A673 (cell line): ENCODE data around the gene GAL3ST2. TPM values are rescaled to one million over a fixed set of nuclear protein-coding genes. Genes with fewer than 3 reads are reported as not detected.
"Not testable (repeated sequence)": the region's sequence is repeated elsewhere in the genome, so short reads cannot be mapped to it uniquely, and the experiment has no call there.

Experiments used
- BruUV-seq: library from RNA; stranded (reverse); fragments of 400-500 nt; replicated peaks from 2 replicates; lab custom pipeline; 2021; lab: Mats Ljungman, UMichigan
- CTCF ChIA-PET: fragments of 300-600 bp; sonication (Branson Sonifier 250); formaldehyde crosslinking; loops from one replicate; lab custom pipeline; 2022; ENCODE audit warnings: antibody characterized with exemption; lab: Charles Lee
- POLR2A ChIA-PET: fragments of 300-600 bp; sonication (Branson Sonifier 250); formaldehyde crosslinking; loops from one replicate; lab custom pipeline; 2022; ENCODE audit warnings: antibody characterized with exemption; ENCODE audit not compliant: low non-redundant PET; lab: Charles Lee
- DNase-seq: peaks from one replicate; pipeline ENCODE4 v3.0.0-alpha.2; 2015; ENCODE audit warnings: low spot score
- H3K27ac ChIP-seq: fragments of 200-600 bp; sonication (generic); 2 replicates; pipeline ENCODE4 v1.5.1; 2016; ENCODE audit warnings: mixed run types, low read depth, mild to moderate bottlenecking, mixed read lengths, antibody characterized with exemption, low read length; ENCODE audit not compliant: poor library complexity, severe bottlenecking
- H3K27me3 ChIP-seq: fragments of 200-600 bp; sonication (generic); replicated peaks from 2 replicates; pipeline ENCODE4 v1.6.1; 2017; ENCODE audit warnings: mixed run types, low read depth, mild to moderate bottlenecking, mixed read lengths, antibody characterized with exemption, low read length; ENCODE audit not compliant: insufficient read depth, poor library complexity
- H3K36me3 ChIP-seq: fragments of 200-600 bp; sonication (generic); 2 replicates; pipeline ENCODE4 v1.6.1; 2016; ENCODE audit warnings: mixed run types, mild to moderate bottlenecking, mixed read lengths, antibody characterized with exemption, low read length; ENCODE audit not compliant: insufficient read depth, poor library complexity, severe bottlenecking
- H3K4me1 ChIP-seq: fragments of 200-600 bp; sonication (generic); 2 replicates; pipeline ENCODE4 v1.6.1; 2017; ENCODE audit warnings: mixed run types, mild to moderate bottlenecking, mixed read lengths, antibody characterized with exemption, low read length; ENCODE audit not compliant: insufficient read depth, poor library complexity, severe bottlenecking
- H3K4me3 ChIP-seq: fragments of 200-600 bp; sonication (generic); 2 replicates; pipeline ENCODE4 v1.5.1; 2016; ENCODE audit warnings: low read depth, mixed run types, mild to moderate bottlenecking, mixed read lengths, low read length; ENCODE audit not compliant: poor library complexity, severe bottlenecking
- H3K9me3 ChIP-seq: fragments of 200-600 bp; sonication (generic); 2 replicates; pipeline ENCODE4 v1.6.1; 2016; ENCODE audit warnings: mixed run types, low read depth, mild to moderate bottlenecking, mixed read lengths, antibody characterized with exemption, low read length; ENCODE audit not compliant: poor library complexity, severe bottlenecking
- EZH2 ChIP-seq: fragments of 200-600 bp; sonication (generic); IDR thresholded peaks from 2 replicates; pipeline ENCODE4 v1.6.1; 2017; ENCODE audit warnings: borderline replicate concordance, low read depth, mild to moderate bottlenecking, mixed read lengths, antibody characterized with exemption, low read length; ENCODE audit not compliant: poor library complexity, severe bottlenecking
- intact Hi-C: fragments of 100-400 bp; cut with micrococcal nuclease; formaldehyde crosslinking; loops from one replicate; pipeline ENCODE4 v1.10.0; 2022; ENCODE audit not compliant: unreplicated experiment
- total RNA-seq: library from RNA; stranded (reverse); gene quantifications from 2 replicates; pipeline ENCODE4 v1.2.3, GENCODE V29; 2021
- TF ChIP-seq, protein P1 (sequence below): fragments of 300-800, 200-600 bp; sonication (generic); conservative IDR thresholded peaks from 2 replicates; pipeline ENCODE4 v1.5.1; 2017; ENCODE audit warnings: low read depth, mild to moderate bottlenecking, antibody characterized with exemption, low read length, moderate library complexity, mixed read lengths

GAL3ST2 gene
- total RNA-seq, 1 experiment from 2014 or later, result 5.0 TPM

DNA sequence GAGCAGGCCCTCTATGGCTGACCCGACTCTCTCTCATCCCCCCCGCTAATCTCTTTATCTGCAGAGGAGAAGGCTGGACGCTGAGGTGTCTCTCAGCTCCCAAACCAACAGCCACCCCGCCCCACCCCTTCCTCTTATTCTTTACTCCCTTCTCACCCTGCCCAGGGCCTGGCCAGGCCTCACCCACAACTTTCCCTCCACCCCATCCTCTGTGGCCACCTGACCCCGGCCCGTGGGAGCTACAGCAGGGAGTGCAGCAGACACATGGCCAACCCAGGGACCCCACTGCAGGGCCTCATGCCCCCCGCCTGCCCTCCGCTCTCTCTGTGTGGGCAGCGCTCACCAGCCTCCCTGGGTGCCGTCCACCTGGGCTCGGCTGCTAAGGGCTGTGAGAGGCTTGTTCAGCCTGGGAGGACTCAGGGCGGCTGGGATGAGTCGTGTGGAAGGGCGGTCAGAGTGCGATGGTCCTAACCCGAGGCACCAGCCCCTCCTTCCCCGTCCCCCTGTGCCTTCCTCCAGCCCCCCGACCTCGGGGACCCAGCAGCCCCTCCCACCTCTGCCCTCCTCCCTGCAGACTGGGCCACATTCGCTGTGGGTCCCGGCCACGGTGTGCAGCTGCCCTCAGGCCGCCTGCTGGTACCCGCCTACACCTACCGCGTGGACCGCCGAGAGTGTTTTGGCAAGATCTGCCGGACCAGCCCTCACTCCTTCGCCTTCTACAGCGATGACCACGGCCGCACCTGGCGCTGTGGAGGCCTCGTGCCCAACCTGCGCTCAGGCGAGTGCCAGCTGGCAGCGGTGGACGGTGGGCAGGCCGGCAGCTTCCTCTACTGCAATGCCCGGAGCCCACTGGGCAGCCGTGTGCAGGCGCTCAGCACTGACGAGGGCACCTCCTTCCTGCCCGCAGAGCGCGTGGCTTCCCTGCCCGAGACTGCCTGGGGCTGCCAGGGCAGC is 39.1 kb downstream of the GAL3ST2 start:
- POLR2A ChIA-PET, result interaction anchor here (0.6 kb wide), 1 partner anchor 17 kb away, joined by 4 read pairs; no protein-coding TSS in a partner anchor
- TF ChIP-seq EZH2, result no peak
- TF ChIP-seq, protein P1, sequence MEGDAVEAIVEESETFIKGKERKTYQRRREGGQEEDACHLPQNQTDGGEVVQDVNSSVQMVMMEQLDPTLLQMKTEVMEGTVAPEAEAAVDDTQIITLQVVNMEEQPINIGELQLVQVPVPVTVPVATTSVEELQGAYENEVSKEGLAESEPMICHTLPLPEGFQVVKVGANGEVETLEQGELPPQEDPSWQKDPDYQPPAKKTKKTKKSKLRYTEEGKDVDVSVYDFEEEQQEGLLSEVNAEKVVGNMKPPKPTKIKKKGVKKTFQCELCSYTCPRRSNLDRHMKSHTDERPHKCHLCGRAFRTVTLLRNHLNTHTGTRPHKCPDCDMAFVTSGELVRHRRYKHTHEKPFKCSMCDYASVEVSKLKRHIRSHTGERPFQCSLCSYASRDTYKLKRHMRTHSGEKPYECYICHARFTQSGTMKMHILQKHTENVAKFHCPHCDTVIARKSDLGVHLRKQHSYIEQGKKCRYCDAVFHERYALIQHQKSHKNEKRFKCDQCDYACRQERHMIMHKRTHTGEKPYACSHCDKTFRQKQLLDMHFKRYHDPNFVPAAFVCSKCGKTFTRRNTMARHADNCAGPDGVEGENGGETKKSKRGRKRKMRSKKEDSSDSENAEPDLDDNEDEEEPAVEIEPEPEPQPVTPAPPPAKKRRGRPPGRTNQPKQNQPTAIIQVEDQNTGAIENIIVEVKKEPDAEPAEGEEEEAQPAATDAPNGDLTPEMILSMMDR, result no peak
- Histone ChIP-seq H3K9me3 (no peaks in the 10 kb centered on the region), H3K27ac (peak overlapping the region; percentile 100), H3K4me3 (no peak overlapping the region), H3K4me1 (peaks cover 60% of the 10 kb centered on the region), H3K36me3 (no peaks in the 10 kb centered on the region), H3K27me3 (no peaks in the 10 kb centered on the region)
- intact Hi-C loops, result no loop called here
- CTCF ChIA-PET, result no interaction called here
- no TSS peak for BruUV-seq
- DNase-seq, result no peak

DNA sequence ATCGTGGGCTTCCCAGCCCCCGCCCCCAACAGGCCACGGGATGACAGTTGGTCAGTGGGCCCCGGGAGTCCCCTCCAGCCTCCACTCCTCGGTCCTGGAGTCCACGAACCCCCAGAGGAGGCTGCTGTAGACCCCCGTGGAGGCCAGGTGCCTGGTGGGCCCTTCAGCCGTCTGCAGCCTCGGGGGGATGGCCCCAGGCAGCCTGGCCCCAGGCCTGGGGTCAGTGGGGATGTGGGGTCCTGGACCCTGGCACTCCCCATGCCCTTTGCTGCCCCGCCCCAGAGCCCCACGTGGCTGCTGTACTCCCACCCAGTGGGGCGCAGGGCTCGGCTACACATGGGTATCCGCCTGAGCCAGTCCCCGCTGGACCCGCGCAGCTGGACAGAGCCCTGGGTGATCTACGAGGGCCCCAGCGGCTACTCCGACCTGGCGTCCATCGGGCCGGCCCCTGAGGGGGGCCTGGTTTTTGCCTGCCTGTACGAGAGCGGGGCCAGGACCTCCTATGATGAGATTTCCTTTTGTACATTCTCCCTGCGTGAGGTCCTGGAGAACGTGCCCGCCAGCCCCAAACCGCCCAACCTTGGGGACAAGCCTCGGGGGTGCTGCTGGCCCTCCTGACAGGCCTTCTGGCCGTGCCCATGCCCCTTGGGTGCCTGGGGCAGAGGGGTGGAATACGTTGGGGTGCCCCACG is 40.0 kb downstream of the GAL3ST2 start:
- peaks cover 61% of the 10 kb centered on the region for H3K4me1 ChIP-seq
- intact Hi-C loops, result no loop called here
- H3K27me3 ChIP-seq, result no peaks in the 10 kb centered on the region
- TF ChIP-seq, protein P1, result no peak
- no peak for TF ChIP-seq EZH2
- peak overlapping the region; percentile 100 for H3K27ac ChIP-seq
- no peak overlapping the region for H3K4me3 ChIP-seq
- DNase-seq, result no peak
- CTCF ChIA-PET, result no interaction called here
- H3K9me3 ChIP-seq, result no peaks in the 10 kb centered on the region
- no TSS peak for BruUV-seq
- POLR2A ChIA-PET, result no interaction called here
- no peaks in the 10 kb centered on the region for H3K36me3 ChIP-seq

DNA sequence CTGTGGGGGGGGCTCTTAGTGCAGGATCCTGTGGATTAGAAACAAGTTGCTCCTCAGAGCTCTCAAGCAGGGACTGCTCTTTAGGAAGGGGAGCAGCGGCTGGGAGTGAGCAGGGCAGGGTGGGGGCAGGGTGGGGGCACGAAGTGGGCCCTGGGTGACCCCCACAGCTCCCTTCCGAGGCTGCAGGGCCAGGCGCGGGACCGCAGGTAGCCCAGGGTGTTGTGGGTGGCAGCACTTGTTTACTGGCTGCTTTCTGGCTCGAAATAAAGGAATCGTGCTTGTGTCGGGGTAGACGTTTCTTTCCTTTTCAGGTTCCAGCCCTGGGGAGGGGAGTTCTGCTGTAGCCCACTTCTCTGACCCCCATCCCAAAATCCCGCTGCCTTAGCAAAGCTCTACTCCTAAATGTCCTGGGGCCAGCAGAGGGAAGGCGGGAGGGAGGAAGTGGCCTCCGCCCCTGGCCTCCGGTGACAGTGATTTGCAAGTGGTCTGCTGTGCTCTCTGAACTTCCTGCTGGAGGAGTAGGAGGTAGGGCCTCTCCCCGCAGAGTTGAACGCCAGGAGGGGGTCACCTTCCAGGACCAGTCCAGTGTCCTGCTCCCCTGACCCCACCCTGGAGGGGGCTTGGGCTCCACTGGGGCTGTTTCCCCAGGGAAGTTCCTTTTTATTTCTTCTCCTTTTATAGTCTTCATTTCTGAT is 40.7 kb downstream of the GAL3ST2 start:
- H3K9me3 ChIP-seq, result no peaks in the 10 kb centered on the region
- TF ChIP-seq, protein P1, result no peak
- TF ChIP-seq EZH2, result no peak
- no peak for DNase-seq
- intact Hi-C loops, result no loop called here
- no peaks in the 10 kb centered on the region for H3K27me3 ChIP-seq
- POLR2A ChIA-PET, result interaction anchor here (0.7 kb wide), 1 partner anchor 63 kb away, joined by 8 read pairs; no protein-coding TSS in a partner anchor
- H3K36me3 ChIP-seq, result no peaks in the 10 kb centered on the region
- peaks cover 63% of the 10 kb centered on the region for H3K4me1 ChIP-seq
- CTCF ChIA-PET, result no interaction called here
- H3K4me3 ChIP-seq, result no peak overlapping the region
- peak overlapping the region; percentile 100 for H3K27ac ChIP-seq
- no TSS peak for BruUV-seq

DNA sequence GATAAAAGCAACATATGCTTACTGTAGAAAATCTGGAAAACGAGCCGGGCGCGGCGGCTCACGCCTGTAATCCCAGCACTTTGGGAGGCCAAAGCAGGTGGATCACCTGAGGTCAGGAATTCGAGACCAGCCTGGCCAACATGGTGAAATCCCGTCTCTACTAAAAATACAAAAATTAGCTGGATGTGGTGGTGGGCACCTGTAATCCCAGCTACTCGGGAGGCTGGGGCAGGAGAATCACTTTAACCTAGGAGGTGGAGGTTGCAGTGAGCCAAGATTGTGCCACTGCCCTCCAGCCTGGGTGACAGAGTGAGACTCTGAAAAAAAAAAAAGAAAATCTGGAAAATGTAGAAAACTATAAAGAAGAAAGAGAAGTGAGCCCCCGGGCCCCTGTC is 41.2 kb downstream of the GAL3ST2 start:
- intact Hi-C loops, H3K36me3 ChIP-seq, BruUV-seq, H3K27me3 ChIP-seq, CTCF ChIA-PET, DNase-seq, H3K4me3 ChIP-seq, H3K9me3 ChIP-seq: not testable (repeated sequence)
- POLR2A ChIA-PET, result interaction anchor here (0.7 kb wide), 1 partner anchor 62 kb away, joined by 8 read pairs; no protein-coding TSS in a partner anchor
- Histone ChIP-seq H3K4me1 (peaks cover 63% of the 10 kb centered on the region), H3K27ac (peak overlapping the region; percentile 100)
